NCI-H2227 (cell line): Measurements from ENCODE around the gene NXPH4.
A peak's percentile ranks its signal among the peaks of the same experiment; 100 is the strongest.

ENCODE experiments used
- DNase-seq: peaks from one replicate; lab custom pipeline; 2025; ENCODE audit not compliant: unreplicated experiment; lab: John Stamatoyannopoulos, UW

The NXPH4 gene

GRCh38 chr12:57241402-57242310 lies 25.1 kb downstream of the NXPH4 start:
- no peak for DNase-seq

DNA sequence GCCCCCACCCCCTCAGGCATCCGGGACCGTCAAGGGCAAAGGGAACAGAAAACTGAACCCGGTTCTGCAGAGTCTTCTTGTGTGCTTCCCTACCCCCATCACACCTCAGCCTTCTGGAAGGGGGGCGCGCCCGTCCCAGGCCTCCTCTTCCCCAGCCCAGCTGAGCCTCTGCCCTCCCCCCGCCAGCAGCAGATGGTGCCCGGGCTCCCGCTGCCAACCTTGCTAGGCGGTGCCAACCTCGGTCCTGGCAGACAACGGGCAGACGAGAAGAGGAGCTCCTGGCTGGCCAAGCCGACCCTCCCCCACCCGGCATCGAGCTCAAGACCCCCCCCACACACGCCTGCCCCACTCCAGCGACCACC lies 25.7 kb downstream of the NXPH4 start:
- DNase-seq, result peak; percentile 12

- DNase-seq, result peak; percentile 82
Observed at GRCh38 chr12:57242691-57243454, 26.3 kb downstream of the NXPH4 start.

GRCh38 chr12:57243521-57244311 lies 27.1 kb downstream of the NXPH4 start:
- peak; percentile 78 for DNase-seq

DNA sequence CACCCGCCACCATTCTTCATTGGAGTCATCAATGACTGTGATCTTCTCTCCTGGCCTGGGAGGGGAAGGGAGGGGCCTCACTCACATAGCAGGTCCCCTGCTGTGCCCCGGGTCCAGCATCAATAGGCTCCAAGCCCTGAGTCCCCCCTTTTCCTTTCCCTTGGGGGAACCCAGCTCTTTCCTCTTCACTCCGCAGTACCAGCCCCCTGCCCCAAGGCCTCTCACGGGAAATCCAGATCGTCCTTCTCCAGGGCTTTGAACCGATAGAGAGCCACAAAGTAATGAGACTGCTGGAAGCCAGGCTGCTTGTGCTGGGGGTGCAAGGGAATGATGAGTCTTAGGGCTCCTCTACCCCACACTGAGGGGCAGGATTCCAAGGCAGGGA lies 27.7 kb downstream of the NXPH4 start:
- DNase-seq, result no peak

GRCh38 chr12:57247041-57247440 lies 30.4 kb downstream of the NXPH4 start:
- DNase-seq, result no peak

GRCh38 chr12:57248934-57249742 lies 32.5 kb downstream of the NXPH4 start:
- no peak for DNase-seq

GRCh38 chr12:57250541-57250940 lies 33.9 kb downstream of the NXPH4 start:
- DNase-seq, result no peak

DNA sequence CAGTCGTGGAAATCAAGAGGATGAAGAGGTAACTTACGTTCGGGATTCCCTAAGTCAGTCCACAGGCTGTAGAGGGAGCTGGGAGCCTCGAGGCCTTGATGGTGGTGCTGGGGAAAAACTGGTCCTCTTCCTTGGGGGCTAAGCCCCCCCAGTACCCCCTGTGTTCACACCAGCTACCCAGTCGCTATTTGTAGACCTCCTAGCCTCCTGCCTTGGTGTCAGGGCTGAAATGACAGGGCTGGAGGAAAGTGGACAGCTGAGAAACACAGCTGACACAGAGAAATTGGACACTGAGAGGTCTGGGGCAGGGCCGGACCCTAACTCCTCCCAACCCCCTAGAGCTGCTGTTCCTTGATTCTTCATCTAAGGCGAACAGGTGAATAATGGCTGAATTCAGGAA lies 34.4 kb downstream of the NXPH4 start, which contains the start of gene STAC3:
TSS of gene STAC3 (minus strand) at position 232 of the 400 bp plus-strand sequence. CDS start 1,551 bp downstream, outside the sequence.
- no peak for DNase-seq

DNA sequence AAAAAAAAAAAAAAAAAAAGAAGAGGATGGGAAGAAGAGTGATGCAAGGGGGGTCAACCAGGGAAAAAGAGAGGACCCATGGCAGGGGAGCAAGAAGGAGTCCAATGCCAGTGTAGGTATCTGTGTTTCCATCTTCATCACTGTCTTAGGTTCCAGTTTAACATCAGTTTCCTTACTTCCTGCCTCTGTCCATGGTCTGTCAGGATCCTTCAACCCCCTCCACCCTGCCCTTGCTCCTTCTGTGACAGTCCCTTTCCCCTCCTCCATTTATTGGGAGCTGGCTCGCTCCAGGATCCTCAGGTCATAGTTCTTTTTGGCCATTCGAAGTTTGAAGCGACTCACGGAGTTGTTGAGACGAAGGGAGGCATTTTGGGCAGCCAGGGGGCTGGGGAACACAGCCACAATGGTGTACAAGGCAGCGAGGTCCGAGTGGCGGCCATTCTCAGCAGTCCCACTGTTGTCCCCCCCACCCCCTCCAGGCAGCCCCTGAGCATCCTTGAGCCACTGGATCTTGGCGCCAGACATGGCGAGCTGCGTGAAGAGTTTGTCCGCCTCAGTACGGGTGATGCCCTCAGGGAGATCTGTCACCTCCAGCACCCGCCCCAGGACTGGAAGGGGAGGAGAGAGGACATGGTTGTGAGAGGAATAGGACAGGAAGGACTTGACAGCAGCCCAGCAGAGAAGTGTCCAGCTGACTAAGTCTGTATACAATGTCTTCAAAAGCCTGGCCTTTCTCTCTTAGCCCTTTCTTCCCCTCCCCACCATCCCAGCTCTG lies 38.1 kb downstream of the NXPH4 start:
- DNase-seq, result no peak

- no peak for DNase-seq
Observed at GRCh38 chr12:57255916-57256315, 39.3 kb downstream of the NXPH4 start.

- DNase-seq, result no peak
Observed at GRCh38 chr12:57258977-57259970, 42.7 kb downstream of the NXPH4 start.

- peak; percentile 11 for DNase-seq
Observed at GRCh38 chr12:57260366-57260765, 43.8 kb downstream of the NXPH4 start.

DNA sequence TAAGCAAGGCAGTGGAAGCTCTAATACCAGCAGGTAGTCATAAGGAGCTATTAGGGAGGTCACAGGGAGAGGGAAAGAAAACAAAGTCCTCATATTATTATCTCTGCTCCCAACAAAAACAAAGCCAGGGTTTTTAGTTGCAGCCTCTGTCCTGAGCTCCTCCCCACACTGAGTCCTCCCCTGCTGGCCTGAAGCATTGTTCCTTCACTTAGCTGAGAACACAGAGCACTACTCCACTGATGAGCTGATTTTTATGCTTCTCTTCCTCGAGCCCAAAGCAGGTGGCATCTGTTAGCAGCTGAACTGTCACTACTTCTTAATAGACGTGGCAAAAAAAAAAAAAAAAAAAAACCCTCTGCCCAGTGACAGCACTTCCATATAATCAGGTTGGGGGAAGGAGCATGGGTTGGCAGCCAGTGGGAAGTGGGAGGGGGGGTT lies 44.9 kb downstream of the NXPH4 start:
- DNase-seq, result peak; percentile 64

DNA sequence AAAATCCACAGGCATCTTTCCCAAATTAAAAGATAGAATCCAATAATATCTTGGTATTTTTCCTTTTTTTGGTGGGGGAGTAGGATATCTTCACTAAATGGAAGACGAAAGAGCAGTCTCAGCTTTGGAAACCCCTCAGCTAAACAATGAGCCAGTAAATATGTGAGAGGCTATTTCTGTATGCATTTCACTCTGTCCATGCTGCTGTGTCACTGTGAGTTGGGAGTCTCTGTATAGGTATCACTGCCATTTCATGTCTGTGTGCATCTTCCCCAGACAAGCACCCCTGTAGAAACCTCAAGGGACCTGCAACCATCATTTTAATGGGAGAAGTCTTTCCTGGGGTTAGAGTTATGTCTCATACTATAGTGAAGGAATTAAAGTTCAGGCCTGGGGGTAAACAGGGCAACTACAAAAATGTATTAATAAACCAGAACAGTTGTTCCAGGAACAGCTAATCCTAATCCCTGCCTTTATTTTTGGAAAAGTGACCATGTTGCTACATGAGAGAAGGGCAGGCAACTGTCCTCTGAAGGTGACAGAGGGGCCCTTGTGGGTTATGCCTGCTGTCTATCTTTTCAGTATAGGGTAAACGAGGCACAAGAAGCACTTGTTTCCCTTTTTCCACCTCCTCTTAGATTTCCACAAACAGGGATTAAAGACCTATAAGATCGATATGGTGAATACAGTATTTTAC lies 45.7 kb downstream of the NXPH4 start:
- no peak for DNase-seq

DNA sequence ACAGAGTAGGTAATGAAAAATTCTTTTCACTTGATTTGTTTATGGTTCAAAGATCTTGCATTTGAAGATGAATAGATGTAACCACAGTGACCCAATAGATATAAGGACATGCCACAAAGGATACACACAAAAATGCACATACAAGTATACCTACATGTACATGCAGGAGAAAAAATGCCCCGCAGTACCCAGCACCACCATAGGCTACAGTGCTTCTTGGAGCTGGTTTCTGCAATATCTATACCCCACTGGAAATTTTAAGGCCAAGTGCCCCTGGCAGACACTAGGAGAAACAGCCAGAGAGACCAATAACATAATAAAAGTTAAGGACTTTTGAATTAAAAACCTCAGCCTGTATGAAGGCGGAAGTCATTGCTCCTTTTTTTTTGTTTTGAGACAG lies 46.5 kb downstream of the NXPH4 start:
- DNase-seq, result no peak

- no peak for DNase-seq
Observed at GRCh38 chr12:57266681-57267080, 50.1 kb downstream of the NXPH4 start.

- DNase-seq, result no peak
Observed at GRCh38 chr12:57268264-57268663, 51.7 kb downstream of the NXPH4 start.
